PC-3 (cell line): ENCODE results near the gene L1CAM.

Experiments
- CTCF ChIP-seq: fragments of 300-600 bp; sonication (generic); conservative IDR thresholded peaks from 2 replicates; pipeline ENCODE4 v1.5.1; 2017; ENCODE audit warnings: antibody characterized with exemption, low read depth, mild to moderate bottlenecking, low read length
- EZH2phosphoT487 ChIP-seq: fragments of 300-600 bp; sonication (generic); IDR thresholded peaks from 2 replicates; pipeline ENCODE4 v1.6.1; 2018; ENCODE audit warnings: mild to moderate bottlenecking, antibody characterized with exemption, low read length, borderline replicate concordance

DNA sequence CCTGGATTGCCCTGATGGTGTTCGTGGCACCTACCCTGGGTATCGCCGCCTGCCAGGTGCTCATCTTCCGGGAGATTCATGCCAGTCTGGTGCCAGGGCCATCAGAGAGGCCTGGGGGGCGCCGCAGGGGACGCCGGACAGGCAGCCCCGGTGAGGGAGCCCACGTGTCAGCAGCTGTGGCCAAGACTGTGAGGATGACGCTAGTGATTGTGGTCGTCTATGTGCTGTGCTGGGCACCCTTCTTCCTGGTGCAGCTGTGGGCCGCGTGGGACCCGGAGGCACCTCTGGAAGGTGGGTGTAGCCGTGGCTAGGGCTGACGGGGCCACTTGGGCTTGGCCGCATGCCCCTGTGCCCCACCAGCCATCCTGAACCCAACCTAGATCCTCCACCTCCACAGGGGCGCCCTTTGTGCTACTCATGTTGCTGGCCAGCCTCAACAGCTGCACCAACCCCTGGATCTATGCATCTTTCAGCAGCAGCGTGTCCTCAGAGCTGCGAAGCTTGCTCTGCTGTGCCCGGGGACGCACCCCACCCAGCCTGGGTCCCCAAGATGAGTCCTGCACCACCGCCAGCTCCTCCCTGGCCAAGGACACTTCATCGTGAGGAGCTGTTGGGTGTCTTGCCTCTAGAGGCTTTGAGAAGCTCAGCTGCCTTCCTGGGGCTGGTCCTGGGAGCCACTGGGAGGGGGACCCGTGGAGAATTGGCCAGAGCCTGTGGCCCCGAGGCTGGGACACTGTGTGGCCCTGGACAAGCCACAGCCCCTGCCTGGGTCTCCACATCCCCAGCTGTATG, 20.3 kb upstream of the L1CAM start:
- TF ChIP-seq CTCF (no peak), EZH2phosphoT487 (no peak)
